Fibroblast of lung (primary cell): ENCODE results near the gene CD69. TPM values are rescaled to one million over a fixed set of nuclear protein-coding genes. Genes with fewer than 3 reads are reported as not detected.
A peak's percentile ranks its signal among the peaks of the same experiment; 100 is the strongest.

Source experiments
- DNase-seq, 2 donors: peaks; one replicate each; pipeline versions ENCODE4 v3.0.0 to v3.0.0-alpha.2; 2010; ENCODE audit warnings: low read depth in 2 of 2
- H2AFZ ChIP-seq: 2 replicates; pipeline ENCODE4 v1.5.1; 2012; ENCODE audit warnings: low read length, control low read depth, inconsistent platforms
- H3K27ac ChIP-seq: 2 replicates; pipeline ENCODE4 v1.5.1; 2011; ENCODE audit warnings: low read length, control low read depth; ENCODE audit not compliant: insufficient read depth
- H3K27me3 ChIP-seq: 2 replicates; pipeline ENCODE4 v1.5.1; 2011; ENCODE audit warnings: mild to moderate bottlenecking, low read length; ENCODE audit not compliant: control insufficient read depth, insufficient read depth
- H3K36me3 ChIP-seq: 2 replicates; pipeline ENCODE4 v1.5.1; 2011; ENCODE audit warnings: low read length; ENCODE audit not compliant: control insufficient read depth, insufficient read depth
- H3K4me1 ChIP-seq: 2 replicates; pipeline ENCODE4 v1.5.1; 2011; ENCODE audit warnings: low read length; ENCODE audit not compliant: control insufficient read depth, insufficient read depth; ENCODE audit errors: extremely low read depth
- H3K4me2 ChIP-seq: 2 replicates; pipeline ENCODE4 v1.5.1; 2011; ENCODE audit warnings: low read length, control low read depth; ENCODE audit not compliant: insufficient read depth; ENCODE audit errors: extremely low read depth
- H3K4me3 ChIP-seq, 4 experiments: fragments of 200-600 bp in 1 of 4; sonication (generic) in 1 of 4; replicated peaks in 1 of 4; 2 replicates each; pipeline ENCODE4 v1.5.1; 2011 to 2016; ENCODE audit warnings: low read length in 4 of 4, low read depth in 3 of 4, mild to moderate bottlenecking in 3 of 4, control low read depth in 2 of 4, inconsistent platforms in 1 of 4, mixed read lengths in 1 of 4; ENCODE audit not compliant: insufficient read depth in 1 of 4; ENCODE audit errors: control extremely low read depth in 1 of 4
- H3K79me2 ChIP-seq: 2 replicates; pipeline ENCODE4 v1.5.1; 2012; ENCODE audit warnings: mild to moderate bottlenecking, low read length, inconsistent platforms; ENCODE audit not compliant: control insufficient read depth, insufficient read depth
- H3K9ac ChIP-seq: 2 replicates; pipeline ENCODE4 v1.5.1; 2011; ENCODE audit warnings: mild to moderate bottlenecking, low read length, control low read depth; ENCODE audit not compliant: insufficient read depth
- H3K9me3 ChIP-seq: 2 replicates; pipeline ENCODE4 v1.5.1; 2012; ENCODE audit warnings: low read depth, low read length; ENCODE audit not compliant: control insufficient read depth, insufficient read depth
- H4K20me1 ChIP-seq: 2 replicates; pipeline ENCODE4 v1.5.1; 2011; ENCODE audit warnings: low read length; ENCODE audit not compliant: control insufficient read depth, insufficient read depth; ENCODE audit errors: extremely low read depth
- EZH2 ChIP-seq: IDR thresholded peaks from 2 replicates; pipeline ENCODE4 v1.5.1; 2012; ENCODE audit warnings: low read length, control low read depth, mild to moderate bottlenecking; ENCODE audit errors: missing control alignments
- polyA plus RNA-seq, 2 donors: library from polyadenylated mRNA; depleted of rRNA in 1 of 2; stranded (reverse) in 1 of 2; unstranded in 1 of 2; fragments of >200 nt; gene quantifications; 2 replicates each; pipeline ENCODE4 v1.2.1, GENCODE V29; 2011 to 2012; ENCODE audit warnings: missing spikeins in 1 of 2
- total RNA-seq: library from RNA; depleted of rRNA; stranded (reverse); fragments of >200 nt; gene quantifications from 2 replicates; pipeline ENCODE4 v1.2.1, GENCODE V29; 2014
- TF ChIP-seq, protein P1 (sequence below), 2 donors: IDR thresholded peaks in 1 of 2; conservative IDR thresholded peaks in 1 of 2; 1 replicate in 1 of 2; 2 replicates in 1 of 2; pipeline ENCODE4 v1.5.1; 2011 to 2012; ENCODE audit warnings: low read length in 2 of 2, control low read depth in 1 of 2, inconsistent platforms in 1 of 2, low read depth in 1 of 2, mild to moderate bottlenecking in 1 of 2

The CD69 gene
- total and polyA plus RNA-seq, 2 donors (not counting 1 experiment from before 2014, with no cell fraction given) = not detected

DNA sequence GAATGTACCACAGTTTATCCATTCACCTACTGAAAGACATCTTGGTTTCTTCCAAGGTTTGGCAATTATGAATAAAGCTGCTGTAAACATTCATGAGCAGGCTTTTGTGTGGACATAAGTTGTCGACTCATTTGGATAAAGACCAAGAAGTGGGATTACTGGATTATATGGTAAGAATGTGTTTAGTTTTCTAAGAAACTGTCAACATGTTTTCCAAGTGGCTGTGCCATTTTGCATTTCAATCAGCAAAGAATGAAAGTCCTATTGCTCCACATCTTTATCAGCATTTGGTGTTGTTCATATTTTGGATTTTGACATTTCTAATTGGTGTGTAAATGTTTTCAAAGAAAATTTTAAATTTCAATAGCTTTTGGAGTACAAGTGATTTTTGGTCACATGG, 39.3 kb upstream of the CD69 start:
- Histone ChIP-seq H3K79me2 (no peaks in the 10 kb centered on the region), H3K4me1 (no peaks in the 10 kb centered on the region), H3K9ac (no peak overlapping the region), H2AFZ (no peak overlapping the region), H3K36me3 (no peaks in the 10 kb centered on the region), H3K27me3 (no peaks in the 10 kb centered on the region), H3K4me2 (no peak overlapping the region), H4K20me1 (no peaks in the 10 kb centered on the region), H3K27ac (no peak overlapping the region), H3K4me3 (no peak overlapping the region), H3K9me3 (no peaks in the 10 kb centered on the region)
- TF ChIP-seq EZH2 = no peak
- TF ChIP-seq, protein P1, sequence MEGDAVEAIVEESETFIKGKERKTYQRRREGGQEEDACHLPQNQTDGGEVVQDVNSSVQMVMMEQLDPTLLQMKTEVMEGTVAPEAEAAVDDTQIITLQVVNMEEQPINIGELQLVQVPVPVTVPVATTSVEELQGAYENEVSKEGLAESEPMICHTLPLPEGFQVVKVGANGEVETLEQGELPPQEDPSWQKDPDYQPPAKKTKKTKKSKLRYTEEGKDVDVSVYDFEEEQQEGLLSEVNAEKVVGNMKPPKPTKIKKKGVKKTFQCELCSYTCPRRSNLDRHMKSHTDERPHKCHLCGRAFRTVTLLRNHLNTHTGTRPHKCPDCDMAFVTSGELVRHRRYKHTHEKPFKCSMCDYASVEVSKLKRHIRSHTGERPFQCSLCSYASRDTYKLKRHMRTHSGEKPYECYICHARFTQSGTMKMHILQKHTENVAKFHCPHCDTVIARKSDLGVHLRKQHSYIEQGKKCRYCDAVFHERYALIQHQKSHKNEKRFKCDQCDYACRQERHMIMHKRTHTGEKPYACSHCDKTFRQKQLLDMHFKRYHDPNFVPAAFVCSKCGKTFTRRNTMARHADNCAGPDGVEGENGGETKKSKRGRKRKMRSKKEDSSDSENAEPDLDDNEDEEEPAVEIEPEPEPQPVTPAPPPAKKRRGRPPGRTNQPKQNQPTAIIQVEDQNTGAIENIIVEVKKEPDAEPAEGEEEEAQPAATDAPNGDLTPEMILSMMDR (conservative IDR thresholded peaks at IDR 0.05 in 1 of 2, IDR thresholded peaks at IDR 0.05 in 1 of 2; ENCODE audit: low read depth in 1 of 2, low read length in 2 of 2) = no peak
- no peak for DNase-seq

DNA sequence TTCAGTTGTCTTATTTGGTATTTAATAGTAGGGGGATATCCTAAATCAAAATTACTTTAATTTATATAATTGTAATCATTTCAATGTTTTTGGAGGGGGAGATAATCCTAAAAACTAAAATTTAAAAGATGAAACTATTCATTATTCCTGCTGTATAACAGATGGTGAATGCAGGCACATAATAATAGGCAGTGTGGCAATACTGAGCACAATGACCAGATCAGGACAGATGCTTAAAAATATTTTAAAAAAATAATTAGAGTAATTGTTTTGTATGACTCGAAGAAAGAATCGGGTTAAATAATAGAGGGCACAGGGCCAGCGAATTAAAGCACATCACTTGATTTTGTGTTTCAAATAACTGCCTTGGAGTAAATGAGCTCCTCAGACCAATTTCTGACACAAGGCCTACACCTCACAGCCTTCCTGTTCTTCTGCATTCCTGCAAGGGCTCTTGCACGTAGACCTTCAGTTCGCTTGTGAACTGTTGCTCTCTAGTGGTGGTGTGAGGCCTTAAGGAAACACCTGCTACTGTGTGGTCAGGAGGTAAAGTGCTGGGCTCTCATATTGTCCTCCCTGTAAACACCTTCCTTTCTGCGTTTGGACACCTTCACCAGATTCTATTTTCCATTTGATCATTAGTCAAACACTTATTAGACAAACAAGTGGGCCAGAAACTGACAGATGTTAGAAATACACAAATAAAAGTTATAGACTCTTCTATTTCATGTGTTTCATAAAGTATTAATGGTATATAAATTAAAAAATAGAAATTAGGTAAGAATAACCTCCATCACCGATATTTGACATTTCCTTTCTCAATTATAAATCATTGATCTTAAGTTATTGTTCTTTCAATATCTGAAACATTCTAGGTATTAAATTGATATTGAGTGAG, 37.3 kb upstream of the CD69 start:
- Histone ChIP-seq H4K20me1 (no peaks in the 10 kb centered on the region), H3K4me3 (no peak overlapping the region), H3K79me2 (no peaks in the 10 kb centered on the region), H3K4me1 (no peaks in the 10 kb centered on the region), H3K4me2 (no peak overlapping the region), H2AFZ (no peak overlapping the region), H3K9ac (no peak overlapping the region), H3K36me3 (no peaks in the 10 kb centered on the region), H3K9me3 (no peaks in the 10 kb centered on the region), H3K27me3 (no peaks in the 10 kb centered on the region), H3K27ac (no peak overlapping the region)
- DNase-seq = peak; percentile 61 to 68
- TF ChIP-seq, protein P1 (conservative IDR thresholded peaks at IDR 0.05 in 1 of 2, IDR thresholded peaks at IDR 0.05 in 1 of 2; ENCODE audit: low read depth in 1 of 2, low read length in 2 of 2) = peak; percentile 11 to 45
- no peak for TF ChIP-seq EZH2

DNA sequence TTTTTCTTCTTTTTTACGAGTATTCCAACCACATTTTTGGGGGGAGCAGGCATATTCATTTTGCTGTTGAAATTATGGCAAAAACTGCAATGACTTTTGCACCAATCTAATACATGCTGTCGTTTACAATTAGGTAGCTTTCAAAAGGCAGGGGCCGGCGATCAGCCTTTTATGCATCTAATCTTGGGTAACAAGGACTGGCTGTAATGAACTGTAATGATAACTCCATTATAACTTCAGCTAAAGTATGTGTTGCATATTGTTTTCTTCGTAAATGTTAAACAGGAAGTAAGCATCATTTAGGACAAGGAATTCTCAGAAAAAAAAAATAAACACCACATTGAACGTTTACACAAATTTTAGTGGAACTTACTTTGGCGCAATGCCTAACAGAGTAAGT, 36.3 kb upstream of the CD69 start:
- no peaks in the 10 kb centered on the region for H3K79me2 ChIP-seq
- H3K4me1 ChIP-seq = no peaks in the 10 kb centered on the region
- H3K9ac ChIP-seq = no peak overlapping the region
- H3K9me3 ChIP-seq = no peaks in the 10 kb centered on the region
- no peaks in the 10 kb centered on the region for H4K20me1 ChIP-seq
- peak in 1 of 2 donors; percentile 7 for DNase-seq
- H3K4me3 ChIP-seq = no peak overlapping the region
- H3K27ac ChIP-seq = no peak overlapping the region
- no peaks in the 10 kb centered on the region for H3K27me3 ChIP-seq
- no peaks in the 10 kb centered on the region for H3K36me3 ChIP-seq
- peak overlapping the region; percentile 30 for H2AFZ ChIP-seq
- H3K4me2 ChIP-seq = no peak overlapping the region
- TF ChIP-seq, protein P1 (conservative IDR thresholded peaks at IDR 0.05 in 1 of 2, IDR thresholded peaks at IDR 0.05 in 1 of 2; ENCODE audit: low read depth in 1 of 2, low read length in 2 of 2) = no peak
- TF ChIP-seq EZH2 = no peak
